GM12872 (cell line): ENCODE results near the gene LSM2.

ENCODE experiments used
- TF ChIP-seq, protein P1 (sequence below): IDR thresholded peaks from 3 replicates; pipeline ENCODE4 v1.5.1; 2011; ENCODE audit warnings: low read depth, mild to moderate bottlenecking, low read length, moderate library complexity; ENCODE audit not compliant: insufficient read depth

LSM2 gene

GRCh38 chr6:31785475-31785874, 21.3 kb downstream of the LSM2 start:
- TF ChIP-seq, protein P1, sequence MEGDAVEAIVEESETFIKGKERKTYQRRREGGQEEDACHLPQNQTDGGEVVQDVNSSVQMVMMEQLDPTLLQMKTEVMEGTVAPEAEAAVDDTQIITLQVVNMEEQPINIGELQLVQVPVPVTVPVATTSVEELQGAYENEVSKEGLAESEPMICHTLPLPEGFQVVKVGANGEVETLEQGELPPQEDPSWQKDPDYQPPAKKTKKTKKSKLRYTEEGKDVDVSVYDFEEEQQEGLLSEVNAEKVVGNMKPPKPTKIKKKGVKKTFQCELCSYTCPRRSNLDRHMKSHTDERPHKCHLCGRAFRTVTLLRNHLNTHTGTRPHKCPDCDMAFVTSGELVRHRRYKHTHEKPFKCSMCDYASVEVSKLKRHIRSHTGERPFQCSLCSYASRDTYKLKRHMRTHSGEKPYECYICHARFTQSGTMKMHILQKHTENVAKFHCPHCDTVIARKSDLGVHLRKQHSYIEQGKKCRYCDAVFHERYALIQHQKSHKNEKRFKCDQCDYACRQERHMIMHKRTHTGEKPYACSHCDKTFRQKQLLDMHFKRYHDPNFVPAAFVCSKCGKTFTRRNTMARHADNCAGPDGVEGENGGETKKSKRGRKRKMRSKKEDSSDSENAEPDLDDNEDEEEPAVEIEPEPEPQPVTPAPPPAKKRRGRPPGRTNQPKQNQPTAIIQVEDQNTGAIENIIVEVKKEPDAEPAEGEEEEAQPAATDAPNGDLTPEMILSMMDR: no peak

GRCh38 chr6:31784098-31784925, 22.5 kb downstream of the LSM2 start:
- TF ChIP-seq, protein P1: no peak

GRCh38 chr6:31782126-31782855, 24.5 kb downstream of the LSM2 start:
- TF ChIP-seq, protein P1: no peak

DNA sequence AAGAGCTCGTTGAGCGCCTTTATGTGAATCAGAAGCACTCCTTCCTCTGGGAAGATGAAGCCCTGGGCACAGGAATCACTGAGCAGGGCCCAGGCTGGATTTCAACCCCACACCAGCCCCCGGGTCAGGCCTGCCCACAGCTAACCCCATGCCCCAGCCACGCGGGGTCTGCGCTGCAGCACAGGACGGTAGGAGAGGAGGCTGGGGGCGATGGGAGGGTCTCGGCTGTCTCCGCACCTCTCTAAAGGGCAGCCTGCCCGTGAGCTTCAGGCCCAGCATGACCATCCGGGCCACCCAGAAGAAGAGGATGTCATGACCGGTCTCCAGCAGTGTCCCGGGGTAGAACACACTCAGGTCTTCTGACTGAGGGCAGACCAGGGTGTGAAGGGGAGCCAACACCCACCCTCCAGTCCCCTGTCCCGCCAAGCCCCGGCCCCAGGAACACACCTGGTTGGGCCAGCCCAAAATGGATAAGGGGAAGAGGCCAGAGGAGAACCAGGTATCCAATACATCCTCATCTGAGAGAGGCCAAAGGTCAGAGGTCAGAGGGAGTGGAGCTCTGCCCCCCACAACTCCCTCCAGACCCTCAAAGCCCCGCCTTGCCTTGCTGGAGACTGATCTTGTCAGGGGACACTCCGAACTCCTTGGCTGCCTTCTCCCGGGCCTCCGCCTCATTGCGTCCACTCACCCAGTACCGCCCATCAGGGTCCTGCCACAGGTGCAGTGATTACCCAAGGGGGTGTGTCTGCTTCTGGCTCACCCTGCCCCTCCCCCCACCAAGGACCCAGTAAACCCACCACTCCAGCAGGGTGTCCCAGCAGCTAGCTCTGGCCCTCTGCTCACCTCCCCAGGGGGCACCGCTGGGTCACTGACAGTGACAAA, 25.3 kb downstream of the LSM2 start:
- TF ChIP-seq, protein P1: no peak

DNA sequence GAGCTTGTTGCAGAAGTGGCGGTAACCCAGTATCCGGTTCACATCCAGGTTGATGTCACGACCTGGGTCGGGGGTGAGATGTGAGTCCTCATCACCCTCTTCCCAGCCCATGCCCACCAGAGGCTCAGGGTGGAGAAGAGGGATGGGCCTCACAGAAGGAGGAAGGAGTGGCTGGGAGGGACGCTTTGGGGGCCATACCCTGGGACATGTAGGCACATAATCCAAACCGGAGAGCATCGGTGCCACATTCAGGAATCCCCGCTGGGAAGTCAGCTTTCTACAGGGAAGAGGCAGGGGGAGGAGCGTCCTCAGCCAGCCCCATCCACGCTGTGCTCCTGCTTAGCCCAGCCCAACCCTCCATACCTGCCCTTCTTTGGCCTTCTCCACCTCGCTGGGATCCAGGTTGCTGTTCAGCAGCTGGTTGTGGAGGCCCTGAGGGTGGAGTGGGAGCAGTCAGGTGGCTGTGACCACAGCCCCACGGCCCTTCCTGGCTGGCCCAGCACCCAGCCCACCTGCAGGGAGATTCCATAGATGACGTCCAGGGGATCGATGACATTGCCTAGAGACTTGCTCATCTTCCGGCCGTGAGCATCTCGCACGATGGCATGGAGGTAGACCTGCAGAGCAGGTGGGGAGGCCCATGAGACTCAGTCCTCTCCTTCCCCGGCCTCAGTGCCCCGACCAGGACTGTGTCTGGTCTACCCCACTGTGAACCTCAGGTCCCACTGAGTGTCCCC, 26.1 kb downstream of the LSM2 start:
- TF ChIP-seq, protein P1: no peak

GRCh38 chr6:31779908-31780307, 26.9 kb downstream of the LSM2 start:
- TF ChIP-seq, protein P1: no peak
